GM12878 (cell line): Measurements from ENCODE around the gene ARL4D. TPM values are rescaled to one million over a fixed set of nuclear protein-coding genes. Genes with fewer than 3 reads are reported as not detected.
A peak's percentile ranks its signal among the peaks of the same experiment; 100 is the strongest.

ENCODE experiments used
- ASH2L ChIP-seq: fragments of 300-600, 200-600 bp; sonication (generic); IDR thresholded peaks from 2 replicates; pipeline ENCODE4 v1.6.1; 2017; ENCODE audit warnings: low read depth, mild to moderate bottlenecking, borderline replicate concordance
- BHLHE40 ChIP-seq, 2 experiments: fragments of 450-650 bp in 1 of 2; IDR thresholded peaks; 2 replicates each; pipeline ENCODE4 v1.6.1; 2011 to 2017; ENCODE audit warnings: low read depth in 2 of 2, borderline replicate concordance in 1 of 2, improper control_type of control experiment in 1 of 2, low read length in 1 of 2, mild to moderate bottlenecking in 1 of 2
- CBX5 ChIP-seq: sonication (generic); IDR thresholded peaks from 2 replicates; pipeline ENCODE4 v1.6.1; 2016; ENCODE audit warnings: low read depth, moderate library complexity, mild to moderate bottlenecking, inconsistent platforms
- ESRRA ChIP-seq: IDR thresholded peaks from 2 replicates; pipeline ENCODE4 v1.6.1; 2012; ENCODE audit warnings: mild to moderate bottlenecking, low read length, improper control_type of control experiment
- IKZF1 ChIP-seq: fragments of 450-650 bp; conservative IDR thresholded peaks from 2 replicates; pipeline ENCODE4 v1.6.1; 2017; ENCODE audit warnings: antibody characterized with exemption, mild to moderate bottlenecking
- MXI1 ChIP-seq: fragments of 150-350 bp; IDR thresholded peaks from 2 replicates; pipeline ENCODE4 v1.6.1; 2011; ENCODE audit warnings: low read depth, mild to moderate bottlenecking, inconsistent platforms, low read length, improper control_type of control experiment
- POLR2AphosphoS2 ChIP-seq: IDR thresholded peaks from 2 replicates; pipeline ENCODE4 v1.6.1; 2011; ENCODE audit warnings: low read depth, mild to moderate bottlenecking, low read length, improper control_type of control experiment, moderate library complexity
- STAT3 ChIP-seq: IDR thresholded peaks from 2 replicates; pipeline ENCODE4 v1.6.1; 2011; ENCODE audit warnings: low read depth, low read length, improper control_type of control experiment
- TCF3 ChIP-seq: IDR thresholded peaks from 2 replicates; pipeline ENCODE4 v1.6.1; 2012; ENCODE audit warnings: low read depth, mild to moderate bottlenecking, low read length, borderline replicate concordance; ENCODE audit not compliant: insufficient read depth
- YBX1 ChIP-seq: fragments of 450-650 bp; IDR thresholded peaks from 2 replicates; pipeline ENCODE4 v1.6.1; 2016; ENCODE audit warnings: antibody characterized with exemption
- YY1 ChIP-seq: IDR thresholded peaks from 2 replicates; pipeline ENCODE4 v1.6.1; 2011; ENCODE audit warnings: low read depth, mild to moderate bottlenecking, low read length
- ZBED1 ChIP-seq: IDR thresholded peaks from 2 replicates; pipeline ENCODE4 v1.6.1; 2016; ENCODE audit warnings: borderline replicate concordance
- ZNF217 ChIP-seq: fragments of 450-650 bp; IDR thresholded peaks from 2 replicates; pipeline ENCODE4 v1.6.1; 2017; ENCODE audit warnings: antibody characterized with exemption, mild to moderate bottlenecking
- ZSCAN29 ChIP-seq: fragments of 450-650 bp; IDR thresholded peaks from 2 replicates; pipeline ENCODE4 v1.6.1; 2017; ENCODE audit warnings: mild to moderate bottlenecking, moderate library complexity
- polyA plus RNA-seq, 11 experiments: library from polyadenylated mRNA; depleted of rRNA in 4 of 11; unstranded in 6 of 11; stranded (reverse) in 5 of 11; fragments of >200 nt; fragmentation: Nextera tagmentation in 4 of 11; fragmentation: Illumina TruSeq in 1 of 11; extraction: Ambion mirVana in 4 of 11; extraction: Trizol in 1 of 11; gene quantifications; 1 replicate in 1 of 11; 2 replicates in 10 of 11; pipeline versions ENCODE4 v1.2.1 to v1.2.3, GENCODE V29; 2011 to 2016; ENCODE audit warnings: inconsistent platforms in 2 of 11, missing spikeins in 2 of 11, low read depth in 1 of 11
- total RNA-seq, 4 experiments: library from RNA; depleted of rRNA in 3 of 4; stranded (reverse); fragments of >200 nt in 3 of 4; fragmentation: Illumina TruSeq in 1 of 4; extraction: Trizol in 1 of 4; gene quantifications; 2 replicates each; pipeline versions ENCODE4 v1.2.1 to v1.2.3, GENCODE V29; 2013 to 2021
- TF ChIP-seq, protein P1 (sequence below): IDR thresholded peaks from 2 replicates; pipeline ENCODE4 v1.6.1; 2012; ENCODE audit warnings: improper control_type of control experiment, low read depth, low read length; ENCODE audit not compliant: insufficient replicate concordance
- TF ChIP-seq, protein P2 (sequence below): fragments of 450-650 bp; IDR thresholded peaks from 2 replicates; pipeline ENCODE4 v1.6.1; 2017; ENCODE audit warnings: mild to moderate bottlenecking, low read depth, inconsistent platforms; ENCODE audit not compliant: poor library complexity, severe bottlenecking
- TF ChIP-seq, protein P3 (sequence below): fragments of 450-650 bp; conservative IDR thresholded peaks from 2 replicates; pipeline ENCODE4 v1.6.1; 2017; ENCODE audit warnings: mild to moderate bottlenecking, moderate library complexity
- TF ChIP-seq, protein P4 (sequence below): IDR thresholded peaks from 2 replicates; pipeline ENCODE4 v1.6.1; 2012; ENCODE audit warnings: low read depth, low read length, improper control_type of control experiment

Gene ARL4D
- total and polyA plus RNA-seq, 10 of the 15 experiments (the other 5 are each of a cell fraction or from before 2014, with no cell fraction given) = 0.10 to 1.5 (median 0.75) TPM

DNA sequence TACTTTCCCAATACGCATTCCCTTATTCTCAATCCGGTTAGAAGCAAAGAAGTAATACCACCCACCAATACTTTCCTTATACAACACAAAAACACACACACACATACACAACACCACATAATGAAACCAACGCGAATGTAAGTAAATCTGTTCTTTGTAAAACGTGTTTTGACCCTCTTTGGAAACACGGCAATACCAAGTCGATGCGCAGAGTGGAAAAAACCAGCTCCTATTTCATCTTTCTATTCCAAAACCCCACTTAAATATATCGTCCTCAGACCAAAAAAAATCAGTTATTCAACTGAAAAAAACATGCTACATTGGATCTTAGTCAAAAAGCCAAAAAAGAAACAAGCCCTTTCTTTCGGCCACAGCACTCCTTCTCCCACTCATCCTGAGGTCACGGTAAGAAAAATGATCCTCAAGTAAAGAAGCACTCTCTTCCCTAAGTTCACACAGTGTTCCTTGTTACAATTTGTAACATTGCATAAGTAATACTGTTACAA lies 31.0 kb upstream of the ARL4D start (continued):
- TF ChIP-seq ZNF217 (no peak), MXI1 (no peak), TCF3 (peak; percentile 83; the same call in 1 of the 2 replicates), YY1 (no peak), STAT3 (peak; percentile 97; the same call in 1 of the 2 replicates), POLR2AphosphoS2 (peak; percentile 100), YBX1 (no peak), CBX5 (peak; percentile 98; the same call in 1 of the 2 replicates), ASH2L (no peak), ESRRA (no peak), IKZF1 (no peak; the same call in 1 of the 2 replicates), ZSCAN29 (peak; percentile 94), BHLHE40 (IDR thresholded peaks at IDR 0.05; ENCODE audit: borderline replicate concordance in 1 of 2, low read depth in 2 of 2, low read length in 1 of 2) (peak in 1 of 2 experiments; percentile 69), ZBED1 (peak; percentile 100)
- TF ChIP-seq, protein P1, sequence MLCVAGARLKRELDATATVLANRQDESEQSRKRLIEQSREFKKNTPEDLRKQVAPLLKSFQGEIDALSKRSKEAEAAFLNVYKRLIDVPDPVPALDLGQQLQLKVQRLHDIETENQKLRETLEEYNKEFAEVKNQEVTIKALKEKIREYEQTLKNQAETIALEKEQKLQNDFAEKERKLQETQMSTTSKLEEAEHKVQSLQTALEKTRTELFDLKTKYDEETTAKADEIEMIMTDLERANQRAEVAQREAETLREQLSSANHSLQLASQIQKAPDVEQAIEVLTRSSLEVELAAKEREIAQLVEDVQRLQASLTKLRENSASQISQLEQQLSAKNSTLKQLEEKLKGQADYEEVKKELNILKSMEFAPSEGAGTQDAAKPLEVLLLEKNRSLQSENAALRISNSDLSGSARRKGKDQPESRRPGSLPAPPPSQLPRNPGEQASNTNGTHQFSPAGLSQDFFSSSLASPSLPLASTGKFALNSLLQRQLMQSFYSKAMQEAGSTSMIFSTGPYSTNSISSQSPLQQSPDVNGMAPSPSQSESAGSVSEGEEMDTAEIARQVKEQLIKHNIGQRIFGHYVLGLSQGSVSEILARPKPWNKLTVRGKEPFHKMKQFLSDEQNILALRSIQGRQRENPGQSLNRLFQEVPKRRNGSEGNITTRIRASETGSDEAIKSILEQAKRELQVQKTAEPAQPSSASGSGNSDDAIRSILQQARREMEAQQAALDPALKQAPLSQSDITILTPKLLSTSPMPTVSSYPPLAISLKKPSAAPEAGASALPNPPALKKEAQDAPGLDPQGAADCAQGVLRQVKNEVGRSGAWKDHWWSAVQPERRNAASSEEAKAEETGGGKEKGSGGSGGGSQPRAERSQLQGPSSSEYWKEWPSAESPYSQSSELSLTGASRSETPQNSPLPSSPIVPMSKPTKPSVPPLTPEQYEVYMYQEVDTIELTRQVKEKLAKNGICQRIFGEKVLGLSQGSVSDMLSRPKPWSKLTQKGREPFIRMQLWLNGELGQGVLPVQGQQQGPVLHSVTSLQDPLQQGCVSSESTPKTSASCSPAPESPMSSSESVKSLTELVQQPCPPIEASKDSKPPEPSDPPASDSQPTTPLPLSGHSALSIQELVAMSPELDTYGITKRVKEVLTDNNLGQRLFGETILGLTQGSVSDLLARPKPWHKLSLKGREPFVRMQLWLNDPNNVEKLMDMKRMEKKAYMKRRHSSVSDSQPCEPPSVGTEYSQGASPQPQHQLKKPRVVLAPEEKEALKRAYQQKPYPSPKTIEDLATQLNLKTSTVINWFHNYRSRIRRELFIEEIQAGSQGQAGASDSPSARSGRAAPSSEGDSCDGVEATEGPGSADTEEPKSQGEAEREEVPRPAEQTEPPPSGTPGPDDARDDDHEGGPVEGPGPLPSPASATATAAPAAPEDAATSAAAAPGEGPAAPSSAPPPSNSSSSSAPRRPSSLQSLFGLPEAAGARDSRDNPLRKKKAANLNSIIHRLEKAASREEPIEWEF = no peak
- TF ChIP-seq, protein P2, sequence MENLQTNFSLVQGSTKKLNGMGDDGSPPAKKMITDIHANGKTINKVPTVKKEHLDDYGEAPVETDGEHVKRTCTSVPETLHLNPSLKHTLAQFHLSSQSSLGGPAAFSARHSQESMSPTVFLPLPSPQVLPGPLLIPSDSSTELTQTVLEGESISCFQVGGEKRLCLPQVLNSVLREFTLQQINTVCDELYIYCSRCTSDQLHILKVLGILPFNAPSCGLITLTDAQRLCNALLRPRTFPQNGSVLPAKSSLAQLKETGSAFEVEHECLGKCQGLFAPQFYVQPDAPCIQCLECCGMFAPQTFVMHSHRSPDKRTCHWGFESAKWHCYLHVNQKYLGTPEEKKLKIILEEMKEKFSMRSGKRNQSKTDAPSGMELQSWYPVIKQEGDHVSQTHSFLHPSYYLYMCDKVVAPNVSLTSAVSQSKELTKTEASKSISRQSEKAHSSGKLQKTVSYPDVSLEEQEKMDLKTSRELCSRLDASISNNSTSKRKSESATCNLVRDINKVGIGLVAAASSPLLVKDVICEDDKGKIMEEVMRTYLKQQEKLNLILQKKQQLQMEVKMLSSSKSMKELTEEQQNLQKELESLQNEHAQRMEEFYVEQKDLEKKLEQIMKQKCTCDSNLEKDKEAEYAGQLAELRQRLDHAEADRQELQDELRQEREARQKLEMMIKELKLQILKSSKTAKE = peak; percentile 87
- TF ChIP-seq, protein P3, sequence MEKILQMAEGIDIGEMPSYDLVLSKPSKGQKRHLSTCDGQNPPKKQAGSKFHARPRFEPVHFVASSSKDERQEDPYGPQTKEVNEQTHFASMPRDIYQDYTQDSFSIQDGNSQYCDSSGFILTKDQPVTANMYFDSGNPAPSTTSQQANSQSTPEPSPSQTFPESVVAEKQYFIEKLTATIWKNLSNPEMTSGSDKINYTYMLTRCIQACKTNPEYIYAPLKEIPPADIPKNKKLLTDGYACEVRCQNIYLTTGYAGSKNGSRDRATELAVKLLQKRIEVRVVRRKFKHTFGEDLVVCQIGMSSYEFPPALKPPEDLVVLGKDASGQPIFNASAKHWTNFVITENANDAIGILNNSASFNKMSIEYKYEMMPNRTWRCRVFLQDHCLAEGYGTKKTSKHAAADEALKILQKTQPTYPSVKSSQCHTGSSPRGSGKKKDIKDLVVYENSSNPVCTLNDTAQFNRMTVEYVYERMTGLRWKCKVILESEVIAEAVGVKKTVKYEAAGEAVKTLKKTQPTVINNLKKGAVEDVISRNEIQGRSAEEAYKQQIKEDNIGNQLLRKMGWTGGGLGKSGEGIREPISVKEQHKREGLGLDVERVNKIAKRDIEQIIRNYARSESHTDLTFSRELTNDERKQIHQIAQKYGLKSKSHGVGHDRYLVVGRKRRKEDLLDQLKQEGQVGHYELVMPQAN = no peak; the same call in 1 of the 2 replicates
- TF ChIP-seq, protein P4, sequence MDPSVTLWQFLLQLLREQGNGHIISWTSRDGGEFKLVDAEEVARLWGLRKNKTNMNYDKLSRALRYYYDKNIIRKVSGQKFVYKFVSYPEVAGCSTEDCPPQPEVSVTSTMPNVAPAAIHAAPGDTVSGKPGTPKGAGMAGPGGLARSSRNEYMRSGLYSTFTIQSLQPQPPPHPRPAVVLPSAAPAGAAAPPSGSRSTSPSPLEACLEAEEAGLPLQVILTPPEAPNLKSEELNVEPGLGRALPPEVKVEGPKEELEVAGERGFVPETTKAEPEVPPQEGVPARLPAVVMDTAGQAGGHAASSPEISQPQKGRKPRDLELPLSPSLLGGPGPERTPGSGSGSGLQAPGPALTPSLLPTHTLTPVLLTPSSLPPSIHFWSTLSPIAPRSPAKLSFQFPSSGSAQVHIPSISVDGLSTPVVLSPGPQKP = no peak
